Measurements from ENCODE around the gene TNS2.

GRCh38 chr12:53005986-53006809 lies 43.7 kb upstream of the TNS2 start, which contains the start of gene EIF4B:
- peak in 1 of 3 donors; percentile 13 for TF ChIP-seq CTCF (IDR thresholded peaks at IDR 0.05)
- peak; percentile 82 for TF ChIP-seq EP300 (IDR thresholded peaks at IDR 0.05)

Measured in ovary (tissue), 3 donors.